GM18861 (cell line): ENCODE results near the gene RRP9.
A peak's percentile ranks its signal among the peaks of the same experiment; 100 is the strongest.
"Not testable (repeated sequence)": the region's sequence is repeated elsewhere in the genome, so short reads cannot be mapped to it uniquely, and the experiment has no call there.

Experiments
- ATAC-seq: cut with Tn5 transposase; IDR thresholded peaks from one replicate; pipeline ENCODE4 v1.9.1; 2021; ENCODE audit not compliant: unreplicated experiment

Gene RRP9

GRCh38 chr3:51941798-51942602 lies at the start of gene RRP9, which contains the start of gene PARP3:
Gene RRP9, minus strand, starts transcription at chr3:51941904. Its CDS starts 37 bp downstream, at chr3:51941867.
Gene PARP3, plus strand, starts transcription at chr3:51942363. Its CDS starts 993 bp downstream, at chr3:51943356.
- peak; percentile 89 for ATAC-seq

GRCh38 chr3:51990501-51990971 lies 48.8 kb upstream of the RRP9 start:
- ATAC-seq, result not testable (repeated sequence)

GRCh38 chr3:51988286-51989146 lies 46.8 kb upstream of the RRP9 start:
- no peak for ATAC-seq

- no peak for ATAC-seq
Observed at GRCh38 chr3:51987568-51987967, 45.9 kb upstream of the RRP9 start.

GRCh38 chr3:51986010-51986947 lies 44.6 kb upstream of the RRP9 start:
- no peak for ATAC-seq

- no peak for ATAC-seq
Observed at GRCh38 chr3:51985063-51985462, 43.4 kb upstream of the RRP9 start.

- no peak for ATAC-seq
Observed at GRCh38 chr3:51984269-51984647, 42.6 kb upstream of the RRP9 start.

- no peak for ATAC-seq
Observed at GRCh38 chr3:51983578-51984268, 42.0 kb upstream of the RRP9 start.

- peak; percentile 69 for ATAC-seq
Observed at GRCh38 chr3:51982838-51983577, 41.3 kb upstream of the RRP9 start, which contains the start of gene ACY1. Gene ACY1, plus strand, starts transcription at chr3:51983535. Its CDS starts 530 bp downstream, at chr3:51984065.

GRCh38 chr3:51982352-51982837 lies 40.7 kb upstream of the RRP9 start:
- peak; percentile 33 for ATAC-seq

GRCh38 chr3:51980253-51980652 lies 38.5 kb upstream of the RRP9 start:
- ATAC-seq, result no peak

GRCh38 chr3:51978143-51978502 lies 36.4 kb upstream of the RRP9 start:
- no peak for ATAC-seq

- ATAC-seq, result no peak
Observed at GRCh38 chr3:51977446-51978142, 35.9 kb upstream of the RRP9 start.

- ATAC-seq, result no peak
Observed at GRCh38 chr3:51975852-51976549, 34.3 kb upstream of the RRP9 start.

GRCh38 chr3:51974963-51975851 lies 33.5 kb upstream of the RRP9 start, which contains the start of gene ABHD14A:
Gene ABHD14A, plus strand, starts transcription at chr3:51975064. Its CDS starts 72 bp downstream, at chr3:51975136.
- ATAC-seq, result peak; percentile 45

GRCh38 chr3:51974277-51974962 lies 32.7 kb upstream of the RRP9 start:
- ATAC-seq, result no peak
